ENCODE data around the gene PITX1.
"Not testable (repeated sequence)": the region's sequence is repeated elsewhere in the genome, so short reads cannot be mapped to it uniquely, and the experiment has no call there.

Gene PITX1

GRCh38 chr5:135008556-135008955 is 25.5 kb downstream of the PITX1 start:
- DNase-seq = no peak

DNA sequence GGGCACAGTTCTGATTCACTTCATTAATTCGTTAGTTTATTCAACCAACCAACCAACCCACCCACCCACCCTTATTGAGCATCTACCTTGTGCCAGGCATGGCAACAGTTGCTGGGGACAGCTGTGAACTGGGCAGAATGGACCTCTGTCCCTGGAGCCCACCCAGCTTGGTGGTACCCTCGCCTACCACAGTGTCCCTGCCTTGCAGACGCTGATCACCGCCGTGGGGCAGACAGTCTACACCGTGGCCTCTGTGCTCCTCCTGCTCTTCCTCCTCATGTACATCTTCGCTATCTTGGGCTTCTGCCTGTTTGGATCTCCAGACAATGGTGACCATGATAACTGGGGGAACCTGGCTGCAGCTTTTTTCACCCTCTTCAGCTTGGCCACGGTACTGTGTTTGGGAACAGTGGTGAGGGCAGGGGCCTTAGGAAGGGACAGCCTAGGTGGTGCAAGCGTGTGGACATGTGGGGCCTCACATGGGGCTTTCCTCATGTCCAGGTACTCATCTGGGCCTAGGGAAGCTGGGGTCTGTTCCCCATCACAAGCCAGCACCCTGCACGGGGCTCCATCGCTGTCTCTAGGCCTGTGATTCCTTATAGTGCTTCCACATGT is 26.2 kb downstream of the PITX1 start:
- DNase-seq = no peak

- DNase-seq = no peak
Observed at GRCh38 chr5:135007305-135007704, 26.7 kb downstream of the PITX1 start.

GRCh38 chr5:135005076-135005475 is 29.0 kb downstream of the PITX1 start:
- DNase-seq = no peak

DNA sequence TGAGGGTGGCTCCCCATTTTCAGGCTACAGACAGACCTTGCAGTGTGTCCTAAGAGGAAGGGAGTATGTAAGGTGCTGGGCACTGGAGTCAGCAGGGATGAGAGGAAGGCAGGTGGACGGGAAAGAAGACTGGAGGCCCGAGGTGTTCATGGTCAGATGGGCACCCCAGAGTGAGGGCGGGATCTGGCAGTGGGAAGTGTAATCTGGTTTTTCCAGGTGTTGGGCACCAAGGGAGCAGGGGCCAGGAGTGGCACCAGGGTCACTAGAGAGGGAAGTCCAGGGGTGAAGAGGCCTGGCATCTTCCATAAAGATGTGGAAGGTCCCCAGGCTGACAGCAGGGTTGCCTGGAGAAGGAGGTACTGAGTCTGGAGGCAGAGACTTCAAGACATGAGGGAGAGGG is 29.7 kb downstream of the PITX1 start:
- DNase-seq = no peak

GRCh38 chr5:134998068-134998467 is 36.0 kb downstream of the PITX1 start:
- not testable (repeated sequence) for DNase-seq

DNA sequence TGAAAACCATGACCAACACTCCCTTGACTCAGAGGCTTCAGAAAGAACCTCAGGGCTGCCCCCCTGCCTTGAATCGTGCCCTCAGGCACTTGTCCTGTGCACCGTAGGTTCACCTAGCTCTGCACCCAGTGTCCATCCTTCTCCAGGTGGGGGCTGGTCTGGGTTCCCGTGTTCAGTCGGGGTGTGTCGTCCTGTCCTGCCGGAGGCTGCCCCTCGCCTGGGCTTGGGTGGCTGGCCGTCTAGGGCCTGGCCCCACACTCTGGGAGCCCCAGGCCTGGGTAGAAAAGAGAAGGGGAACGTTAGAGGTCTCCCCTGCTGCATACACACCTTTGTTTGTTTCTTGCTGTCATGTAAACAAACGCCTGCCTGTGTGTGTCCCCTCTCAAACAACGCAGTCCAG is 37.0 kb downstream of the PITX1 start:
- no peak for DNase-seq

DNA sequence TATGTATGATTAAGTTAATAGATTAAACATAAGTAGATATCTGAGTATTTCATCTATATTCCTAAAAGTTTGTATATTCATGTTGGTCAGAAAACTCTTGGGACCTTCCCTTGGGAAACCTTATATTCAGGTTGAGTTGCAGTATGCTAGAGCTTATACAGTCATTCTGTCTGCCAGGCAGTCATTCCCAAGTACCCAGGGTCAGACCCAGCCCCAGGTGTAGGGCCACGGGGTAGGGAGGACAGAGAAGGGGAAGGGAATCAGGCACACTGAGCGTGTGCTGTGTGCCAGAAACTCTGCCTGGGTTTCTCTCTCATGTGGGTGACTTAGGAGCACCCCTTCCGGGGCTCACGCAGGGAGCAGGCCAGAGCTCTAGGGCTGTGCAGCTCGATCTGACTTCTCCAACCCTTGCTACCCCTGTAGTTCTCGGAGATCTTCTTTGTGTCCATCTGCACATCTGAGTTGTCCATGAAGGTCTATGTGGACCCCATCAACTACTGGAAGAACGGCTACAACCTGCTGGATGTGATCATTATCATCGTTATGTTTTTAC is 38.1 kb downstream of the PITX1 start:
- no peak for DNase-seq

DNA sequence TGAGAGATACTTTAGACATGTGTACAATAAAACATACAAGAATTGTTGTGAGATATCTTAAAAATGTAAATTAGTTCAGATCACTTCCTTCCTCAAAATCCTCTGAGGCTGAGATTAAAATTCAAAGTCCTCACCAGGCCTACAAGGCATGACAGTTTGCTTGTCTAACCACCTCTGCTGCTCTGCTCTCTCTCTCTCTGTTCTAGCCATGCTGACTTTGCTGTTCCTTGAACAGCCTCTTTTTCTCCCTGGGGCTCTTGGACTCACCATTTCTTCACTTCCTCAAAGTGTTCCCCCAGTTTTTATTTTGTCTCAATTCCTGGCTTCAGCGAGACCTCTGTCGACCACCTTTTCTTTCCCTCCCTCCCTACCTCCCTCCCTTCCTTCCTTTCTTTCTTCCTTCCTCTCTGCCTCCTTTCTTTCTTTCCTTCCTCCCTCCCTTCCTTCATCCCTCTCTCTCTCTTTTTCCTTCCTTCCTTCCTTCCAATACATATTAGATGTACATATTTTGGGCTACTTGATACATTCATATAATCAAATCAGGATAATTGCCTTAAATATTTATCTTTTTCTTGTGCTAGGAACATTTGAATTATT is 39.4 kb downstream of the PITX1 start:
- DNase-seq = no peak

DNA sequence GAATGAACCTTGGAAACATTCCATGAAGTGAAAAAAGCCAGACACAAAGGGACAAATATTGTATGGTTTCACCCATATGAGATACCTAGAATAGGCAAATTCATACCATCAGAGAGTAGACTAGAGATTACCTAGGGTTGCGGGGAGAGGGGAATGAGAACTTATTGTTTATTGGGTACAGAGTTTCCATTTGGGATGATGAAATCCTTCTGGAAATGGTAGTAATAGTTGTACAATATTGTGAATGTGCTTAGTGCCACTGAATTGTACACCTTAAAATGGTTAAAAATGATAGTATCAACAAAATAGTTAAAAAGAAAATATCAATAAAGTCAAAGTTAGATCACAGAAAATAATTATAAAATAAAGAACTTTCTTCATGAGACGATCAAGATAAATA is 40.9 kb downstream of the PITX1 start:
- DNase-seq = no peak

DNA sequence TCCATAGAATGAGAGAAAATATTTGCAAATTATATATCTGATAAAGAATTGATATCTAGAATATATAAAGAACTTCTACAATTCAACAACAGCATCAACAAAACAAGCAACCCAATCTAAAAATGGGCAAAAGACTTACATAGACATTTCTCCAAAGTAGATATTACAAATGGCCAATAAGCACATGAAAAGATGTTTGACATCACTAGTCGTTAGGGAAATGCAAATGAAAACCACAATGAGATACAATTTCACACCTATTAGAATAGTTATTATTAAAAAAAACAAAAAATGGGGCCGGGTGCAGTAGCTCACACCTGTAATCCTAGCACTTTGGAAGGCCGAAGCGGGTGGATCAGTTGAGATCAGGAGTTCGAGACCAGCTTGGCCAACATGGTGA is 41.9 kb downstream of the PITX1 start:
- DNase-seq = no peak

DNA sequence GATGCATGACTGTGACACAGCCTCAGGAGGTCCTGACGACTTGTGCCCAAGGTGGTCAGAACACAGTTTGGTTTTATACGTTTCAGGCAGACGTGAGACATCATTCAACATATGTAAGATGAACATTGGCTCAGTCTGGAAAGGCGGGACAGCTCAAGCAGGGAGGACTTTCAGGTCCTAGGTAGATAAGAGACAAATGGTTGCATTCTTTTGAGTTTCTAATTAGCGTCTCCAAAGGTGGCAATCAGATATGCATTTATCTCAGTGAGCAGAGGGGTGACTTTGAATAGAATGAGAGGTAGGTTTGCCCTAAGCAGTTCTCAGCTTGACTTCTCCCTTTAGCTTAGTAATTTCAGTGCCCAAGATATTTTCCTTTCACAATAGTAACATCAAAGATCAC is 43.8 kb downstream of the PITX1 start:
- DNase-seq = not testable (repeated sequence)

DNA sequence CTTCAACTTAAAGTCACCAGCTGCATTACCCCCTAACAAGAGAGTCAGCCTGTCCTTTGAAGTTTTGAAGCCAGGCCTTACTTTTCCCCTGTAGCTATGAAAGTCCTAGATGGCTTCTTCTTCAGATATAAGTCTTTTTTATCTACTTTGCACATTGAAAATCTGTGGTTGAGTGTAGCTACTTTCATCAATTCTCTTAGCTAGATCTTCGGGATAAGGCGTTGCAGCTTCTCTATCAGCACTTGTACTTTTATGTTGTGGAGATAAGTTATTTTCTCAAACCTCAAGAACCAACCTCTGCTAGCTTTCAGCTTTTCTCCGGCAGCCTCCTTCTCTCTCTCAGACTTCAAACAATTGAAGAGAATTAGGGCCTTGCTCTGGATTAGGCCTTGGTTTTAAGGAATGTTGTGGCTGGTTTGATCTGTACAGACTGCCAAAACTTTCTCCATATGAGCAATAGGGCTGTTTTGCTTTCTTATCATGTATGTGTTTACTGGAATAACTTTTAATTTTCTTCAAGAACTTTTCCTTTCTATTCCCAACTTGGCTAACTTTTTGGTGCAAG is 44.7 kb downstream of the PITX1 start:
- no peak for DNase-seq

GRCh38 chr5:134982230-134982629 is 51.8 kb downstream of the PITX1 start:
- no peak for DNase-seq

DNA sequence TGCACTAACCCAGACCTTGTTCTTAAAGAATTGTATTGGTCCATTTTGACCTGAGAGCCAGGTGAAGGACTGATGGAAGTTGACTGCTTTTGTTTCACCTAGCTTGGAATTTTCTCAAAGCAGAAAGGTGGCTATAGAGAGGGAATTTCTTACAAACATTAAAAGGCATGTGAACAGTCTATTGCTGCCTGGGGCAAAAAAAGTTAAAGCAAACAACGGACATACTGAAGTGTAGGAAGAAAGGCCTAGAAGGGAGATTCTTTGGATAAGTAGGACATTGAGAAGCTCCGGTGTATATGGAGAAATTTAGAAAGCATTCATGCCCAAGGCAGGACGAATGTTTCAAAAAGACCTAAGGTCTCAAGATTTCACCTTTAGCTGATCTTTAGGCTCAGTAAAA is 54.6 kb downstream of the PITX1 start:
- no peak for DNase-seq
